GM12892 (cell line): Measurements from ENCODE around the gene EEPD1.

Experiments used
- POLR2A ChIP-seq: IDR thresholded peaks from 2 replicates; pipeline ENCODE4 v1.6.1; 2011; ENCODE audit warnings: low read depth, low read length, control low read depth
- POLR2AphosphoS5 ChIP-seq: IDR thresholded peaks from 2 replicates; pipeline ENCODE4 v1.6.1; 2011; ENCODE audit warnings: low read depth, low read length, control low read depth

- TF ChIP-seq POLR2AphosphoS5 (no peak), POLR2A (no peak)
Measured at GRCh38 chr7:36216063-36216684, 63.1 kb downstream of the EEPD1 start.
